ENCODE results near the gene POLR1H.

Gene POLR1H

GRCh38 chr6:30093951-30094661 lies 33.0 kb downstream of the POLR1H start:
- no peak for DNase-seq (ENCODE audit: low read depth in 2 of 3, low spot score in 2 of 3)

GRCh38 chr6:30096829-30097228 lies 35.8 kb downstream of the POLR1H start:
- no peak for DNase-seq (ENCODE audit: low read depth in 2 of 3, low spot score in 2 of 3)

GRCh38 chr6:30097902-30098768 lies 37.1 kb downstream of the POLR1H start:
- DNase-seq (ENCODE audit: low read depth in 2 of 3, low spot score in 2 of 3) = no peak

- DNase-seq (ENCODE audit: low read depth in 2 of 3, low spot score in 2 of 3) = no peak
Measured at GRCh38 chr6:30100154-30100553, 39.1 kb downstream of the POLR1H start.

GRCh38 chr6:30100585-30101443 lies 39.7 kb downstream of the POLR1H start:
- no peak for DNase-seq (ENCODE audit: low read depth in 2 of 3, low spot score in 2 of 3)

GRCh38 chr6:30101444-30102413 lies 40.7 kb downstream of the POLR1H start:
- peak; percentile 47 for DNase-seq (ENCODE audit: low read depth in 2 of 3, low spot score in 2 of 3)

- DNase-seq (ENCODE audit: low read depth in 2 of 3, low spot score in 2 of 3) = no peak
Measured at GRCh38 chr6:30102414-30102969, 41.4 kb downstream of the POLR1H start.

- peak; percentile 54 to 60 (median 57) for DNase-seq (ENCODE audit: low read depth in 2 of 3, low spot score in 2 of 3)
Measured at GRCh38 chr6:30102970-30103871, 42.2 kb downstream of the POLR1H start.

GRCh38 chr6:30103872-30104179 lies 42.8 kb downstream of the POLR1H start:
- no peak for DNase-seq (ENCODE audit: low read depth in 2 of 3, low spot score in 2 of 3)

- DNase-seq (ENCODE audit: low read depth in 2 of 3, low spot score in 2 of 3) = no peak
Measured at GRCh38 chr6:30104661-30105060, 43.6 kb downstream of the POLR1H start.

- DNase-seq (ENCODE audit: low read depth in 2 of 3, low spot score in 2 of 3) = no peak
Measured at GRCh38 chr6:30111266-30111856, 50.3 kb downstream of the POLR1H start.

- no peak for DNase-seq (ENCODE audit: low read depth in 2 of 3, low spot score in 2 of 3)
Measured at GRCh38 chr6:30112402-30112994, 51.4 kb downstream of the POLR1H start.

- DNase-seq (ENCODE audit: low read depth in 2 of 3, low spot score in 2 of 3) = no peak
Measured at GRCh38 chr6:30113003-30113759, 52.1 kb downstream of the POLR1H start, which contains the start of gene TRIM31. Gene TRIM31, minus strand, starts transcription at chr6:30113090. Its CDS starts 285 bp downstream, at chr6:30112805.

GRCh38 chr6:30113841-30114240 lies 52.8 kb downstream of the POLR1H start:
- no peak for DNase-seq (ENCODE audit: low read depth in 2 of 3, low spot score in 2 of 3)

Data from activated CD8-positive, alpha-beta memory T cell treated with anti-CD3 and anti-CD28 coated beads for 48 hours (primary cell).